ENCODE results near the gene RPS6KB2. TPM values are rescaled to one million over a fixed set of nuclear protein-coding genes. Genes with fewer than 3 reads are reported as not detected.

RPS6KB2 gene
- total RNA-seq, 2 donors from 2014 or later: 47.8 to 62.7 TPM

DNA sequence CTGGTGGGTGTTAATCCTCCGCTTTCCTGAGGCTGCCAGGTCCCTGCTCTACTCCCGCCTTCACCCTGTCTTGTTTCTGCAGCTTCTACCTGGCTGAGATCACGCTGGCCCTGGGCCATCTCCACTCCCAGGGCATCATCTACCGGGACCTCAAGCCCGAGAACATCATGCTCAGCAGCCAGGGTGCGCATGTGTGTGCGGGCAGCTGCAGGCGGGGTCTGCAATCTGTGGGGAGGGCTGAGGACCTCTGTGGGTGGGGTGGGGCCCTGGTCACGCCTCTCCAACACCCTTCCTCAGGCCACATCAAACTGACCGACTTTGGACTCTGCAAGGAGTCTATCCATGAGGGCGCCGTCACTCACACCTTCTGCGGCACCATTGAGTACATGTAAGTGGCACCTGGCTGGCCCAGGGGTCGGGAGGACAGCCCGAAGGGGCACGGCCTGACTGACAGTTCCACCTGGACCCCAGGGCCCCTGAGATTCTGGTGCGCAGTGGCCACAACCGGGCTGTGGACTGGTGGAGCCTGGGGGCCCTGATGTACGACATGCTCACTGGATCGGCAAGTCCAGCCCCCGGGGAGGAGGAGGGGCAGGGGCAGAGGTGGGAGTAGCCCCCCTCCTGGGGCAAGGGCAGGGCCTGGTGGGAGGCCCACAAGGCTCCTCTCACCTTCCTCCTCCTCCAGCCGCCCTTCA lies 4.5 kb downstream of the RPS6KB2 start:
- Mint-ChIP-seq H3K27ac (peak overlapping the region; percentile 95), H3K36me3 (ENCODE audit: low read depth) (no peaks in the 10 kb centered on the region), H3K27me3 (no peaks in the 10 kb centered on the region), H3K4me1 (peaks cover 42% of the 10 kb centered on the region), H3K4me3 (no peak overlapping the region)
- DNase-seq: no peak
- ATAC-seq: no peak
- H3K9me3 ChIP-seq (ENCODE audit: control insufficient read depth, low read length, poor library complexity, severe bottlenecking): no peaks in the 10 kb centered on the region

- DNase-seq (no peak), ATAC-seq (no peak)
- Mint-ChIP-seq H3K27ac (peak overlapping the region; percentile 96), H3K27me3 (no peaks in the 10 kb centered on the region), H3K4me1 (peaks cover 41% of the 10 kb centered on the region), H3K36me3 (ENCODE audit: low read depth) (no peaks in the 10 kb centered on the region), H3K4me3 (peak overlapping the region; percentile 97)
- no peaks in the 10 kb centered on the region for H3K9me3 ChIP-seq (ENCODE audit: control insufficient read depth, low read length, poor library complexity, severe bottlenecking)
These were observed 5.5 kb downstream of the RPS6KB2 start for GRCh38 chr11:67433536-67434394.

GRCh38 chr11:67434395-67434881 lies 6.1 kb downstream of the RPS6KB2 start:
- Mint-ChIP-seq H3K36me3 (ENCODE audit: low read depth) (no peaks in the 10 kb centered on the region), H3K27me3 (no peaks in the 10 kb centered on the region), H3K4me3 (peak overlapping the region; percentile 97), H3K4me1 (peaks cover 44% of the 10 kb centered on the region), H3K27ac (peak overlapping the region; percentile 96)
- ATAC-seq: no peak
- DNase-seq: no peak
- no peaks in the 10 kb centered on the region for H3K9me3 ChIP-seq (ENCODE audit: control insufficient read depth, low read length, poor library complexity, severe bottlenecking)

DNA sequence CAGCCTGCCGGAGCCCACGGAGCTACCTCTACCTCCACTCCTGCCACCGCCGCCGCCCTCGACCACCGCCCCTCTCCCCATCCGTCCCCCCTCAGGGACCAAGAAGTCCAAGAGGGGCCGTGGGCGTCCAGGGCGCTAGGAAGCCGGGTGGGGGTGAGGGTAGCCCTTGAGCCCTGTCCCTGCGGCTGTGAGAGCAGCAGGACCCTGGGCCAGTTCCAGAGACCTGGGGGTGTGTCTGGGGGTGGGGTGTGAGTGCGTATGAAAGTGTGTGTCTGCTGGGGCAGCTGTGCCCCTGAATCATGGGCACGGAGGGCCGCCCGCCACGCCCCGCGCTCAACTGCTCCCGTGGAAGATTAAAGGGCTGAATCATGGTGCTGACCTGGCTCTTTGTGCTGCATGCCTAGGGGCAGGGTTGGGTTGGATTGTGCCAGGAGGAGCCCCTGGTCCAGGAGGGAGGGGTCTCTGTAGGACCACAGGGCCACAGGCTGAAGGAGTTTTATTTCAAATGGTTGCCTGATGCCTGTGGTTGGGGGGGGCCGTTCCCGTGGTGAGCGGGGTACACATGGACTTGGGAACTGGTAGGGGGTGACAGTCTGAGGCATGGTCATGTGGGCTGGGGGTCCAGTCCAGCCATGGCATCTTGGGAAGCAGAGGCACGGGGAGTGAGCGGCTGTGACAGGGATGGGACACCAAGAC lies 6.9 kb downstream of the RPS6KB2 start:
- ATAC-seq (no peak), DNase-seq (no peak)
- Mint-ChIP-seq H3K36me3 (ENCODE audit: low read depth) (no peaks in the 10 kb centered on the region), H3K27me3 (no peaks in the 10 kb centered on the region), H3K27ac (peak overlapping the region; percentile 96), H3K4me1 (peaks cover 52% of the 10 kb centered on the region), H3K4me3 (peak overlapping the region; percentile 97)
- no peaks in the 10 kb centered on the region for H3K9me3 ChIP-seq (ENCODE audit: control insufficient read depth, low read length, poor library complexity, severe bottlenecking)

GRCh38 chr11:67435727-67436458 lies 7.6 kb downstream of the RPS6KB2 start:
- ATAC-seq (no peak), DNase-seq (no peak)
- peak overlapping the region; percentile 97 for H3K4me3 Mint-ChIP-seq
- H3K27ac Mint-ChIP-seq: peak overlapping the region; percentile 96
- no peaks in the 10 kb centered on the region for H3K36me3 Mint-ChIP-seq (ENCODE audit: low read depth)
- H3K9me3 ChIP-seq (ENCODE audit: control insufficient read depth, low read length, poor library complexity, severe bottlenecking): no peaks in the 10 kb centered on the region
- no peaks in the 10 kb centered on the region for H3K27me3 Mint-ChIP-seq
- peaks cover 58% of the 10 kb centered on the region for H3K4me1 Mint-ChIP-seq

DNA sequence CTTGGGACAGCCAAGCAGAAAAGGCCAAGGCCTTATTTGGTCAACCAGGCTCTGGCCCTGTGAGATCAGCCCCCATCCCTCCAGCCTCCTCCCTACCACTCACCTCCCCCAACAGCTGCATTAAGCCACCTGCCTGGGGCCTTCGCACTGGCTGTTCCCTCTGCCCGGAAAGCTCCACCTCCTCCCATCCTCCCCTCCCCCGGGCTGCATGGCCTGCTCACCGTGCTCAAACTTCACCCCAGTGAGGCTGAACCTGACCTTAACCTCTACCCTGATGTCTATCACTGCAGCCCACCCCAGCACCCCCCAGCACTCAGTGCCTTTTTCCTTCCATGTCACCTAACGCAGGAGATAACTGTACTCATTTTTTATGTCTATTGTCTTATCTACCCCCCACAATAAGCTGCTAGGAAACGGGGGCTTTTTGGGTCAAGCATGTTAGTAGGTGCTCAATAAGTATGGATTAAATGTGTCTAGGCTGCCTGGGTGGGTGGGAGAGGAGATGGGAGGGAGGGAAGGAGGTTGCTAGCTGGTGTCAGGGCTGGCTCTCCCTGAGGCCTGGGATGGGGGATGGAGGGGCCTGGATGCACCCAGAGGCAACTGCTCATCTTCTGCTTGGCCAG lies 8.3 kb downstream of the RPS6KB2 start:
- H3K4me1 Mint-ChIP-seq: peaks cover 61% of the 10 kb centered on the region
- H3K4me3 Mint-ChIP-seq: peak overlapping the region; percentile 97
- ATAC-seq: peak; percentile 26
- H3K36me3 Mint-ChIP-seq (ENCODE audit: low read depth): no peaks in the 10 kb centered on the region
- no peak for DNase-seq
- no peaks in the 10 kb centered on the region for H3K9me3 ChIP-seq (ENCODE audit: control insufficient read depth, low read length, poor library complexity, severe bottlenecking)
- peak overlapping the region; percentile 96 for H3K27ac Mint-ChIP-seq
- H3K27me3 Mint-ChIP-seq: no peaks in the 10 kb centered on the region

- ATAC-seq: peak; percentile 64
- no peaks in the 10 kb centered on the region for H3K9me3 ChIP-seq (ENCODE audit: control insufficient read depth, low read length, poor library complexity, severe bottlenecking)
These were observed 9.0 kb downstream of the RPS6KB2 start, which contains the start of gene PTPRCAP for GRCh38 chr11:67437082-67437808. Gene PTPRCAP, minus strand, starts transcription at chr11:67437682. Its CDS starts 63 bp downstream, at chr11:67437619.

GRCh38 chr11:67437809-67438157 lies 9.5 kb downstream of the RPS6KB2 start:
- peaks cover 57% of the 10 kb centered on the region for H3K4me1 Mint-ChIP-seq
- no peaks in the 10 kb centered on the region for H3K36me3 Mint-ChIP-seq (ENCODE audit: low read depth)
- H3K4me3 Mint-ChIP-seq: peak overlapping the region; percentile 97
- DNase-seq: no peak
- ATAC-seq: no peak
- no peaks in the 10 kb centered on the region for H3K27me3 Mint-ChIP-seq
- no peaks in the 10 kb centered on the region for H3K9me3 ChIP-seq (ENCODE audit: control insufficient read depth, low read length, poor library complexity, severe bottlenecking)
- peak overlapping the region; percentile 96 for H3K27ac Mint-ChIP-seq

More at GRCh38 chr11:67437082-67437808, 9.0 kb downstream of the RPS6KB2 start, which contains the start of gene PTPRCAP:
- Mint-ChIP-seq H3K4me3 (peak within 1 kb of the TSS; percentile 97), H3K36me3 (ENCODE audit: low read depth) (no peaks in the 10 kb centered on the region), H3K27me3 (no peaks in the 10 kb centered on the region), H3K27ac (peak within 1 kb of the TSS; percentile 97), H3K4me1 (peaks cover 58% of the 10 kb centered on the region)
- DNase-seq: peak; percentile 57 to 75 (median 64)

DNA sequence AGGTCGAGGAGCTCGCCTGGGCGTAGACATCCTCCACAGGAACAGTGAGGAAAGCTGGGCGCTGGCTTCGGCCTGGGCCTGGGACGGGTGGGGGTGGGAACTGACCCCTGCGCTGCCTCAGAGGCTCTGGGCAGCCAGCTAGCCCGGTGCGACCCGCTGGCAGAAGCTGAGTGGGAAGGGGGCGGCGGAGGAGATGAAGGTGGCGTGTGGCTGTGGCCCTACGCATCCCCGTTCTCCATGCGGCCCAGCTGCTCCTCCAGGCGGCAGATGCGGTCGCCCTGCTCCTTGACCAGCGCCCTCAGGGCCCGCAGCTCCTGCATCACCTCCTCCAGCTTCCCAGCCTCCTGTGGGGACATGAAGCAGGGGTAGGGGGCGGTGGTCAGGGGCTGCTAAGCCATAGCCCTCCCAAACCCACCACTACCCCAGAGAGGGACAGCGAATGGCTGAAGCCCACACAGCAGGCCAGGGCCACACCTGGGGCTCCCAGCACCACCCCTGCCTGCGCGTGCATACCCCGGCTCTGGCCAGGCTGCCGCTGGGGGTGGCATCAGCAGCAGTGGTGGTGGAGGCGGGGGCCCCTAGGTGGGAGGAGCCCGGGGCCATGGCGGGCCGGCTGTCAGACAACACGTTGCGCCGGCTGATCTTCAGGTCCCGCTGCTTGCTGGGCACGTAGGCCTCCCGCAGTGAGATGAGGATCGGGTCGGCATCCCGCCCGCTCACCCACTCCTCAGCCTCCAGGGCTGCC lies 10.0 kb downstream of the RPS6KB2 start:
- Mint-ChIP-seq H3K36me3 (ENCODE audit: low read depth) (no peaks in the 10 kb centered on the region), H3K4me3 (peak overlapping the region; percentile 97), H3K27me3 (no peaks in the 10 kb centered on the region), H3K27ac (peak overlapping the region; percentile 97), H3K4me1 (peaks cover 57% of the 10 kb centered on the region)
- no peaks in the 10 kb centered on the region for H3K9me3 ChIP-seq (ENCODE audit: control insufficient read depth, low read length, poor library complexity, severe bottlenecking)
- DNase-seq (peak; percentile 69 to 73 (median 72)), ATAC-seq (peak; percentile 63)

DNA sequence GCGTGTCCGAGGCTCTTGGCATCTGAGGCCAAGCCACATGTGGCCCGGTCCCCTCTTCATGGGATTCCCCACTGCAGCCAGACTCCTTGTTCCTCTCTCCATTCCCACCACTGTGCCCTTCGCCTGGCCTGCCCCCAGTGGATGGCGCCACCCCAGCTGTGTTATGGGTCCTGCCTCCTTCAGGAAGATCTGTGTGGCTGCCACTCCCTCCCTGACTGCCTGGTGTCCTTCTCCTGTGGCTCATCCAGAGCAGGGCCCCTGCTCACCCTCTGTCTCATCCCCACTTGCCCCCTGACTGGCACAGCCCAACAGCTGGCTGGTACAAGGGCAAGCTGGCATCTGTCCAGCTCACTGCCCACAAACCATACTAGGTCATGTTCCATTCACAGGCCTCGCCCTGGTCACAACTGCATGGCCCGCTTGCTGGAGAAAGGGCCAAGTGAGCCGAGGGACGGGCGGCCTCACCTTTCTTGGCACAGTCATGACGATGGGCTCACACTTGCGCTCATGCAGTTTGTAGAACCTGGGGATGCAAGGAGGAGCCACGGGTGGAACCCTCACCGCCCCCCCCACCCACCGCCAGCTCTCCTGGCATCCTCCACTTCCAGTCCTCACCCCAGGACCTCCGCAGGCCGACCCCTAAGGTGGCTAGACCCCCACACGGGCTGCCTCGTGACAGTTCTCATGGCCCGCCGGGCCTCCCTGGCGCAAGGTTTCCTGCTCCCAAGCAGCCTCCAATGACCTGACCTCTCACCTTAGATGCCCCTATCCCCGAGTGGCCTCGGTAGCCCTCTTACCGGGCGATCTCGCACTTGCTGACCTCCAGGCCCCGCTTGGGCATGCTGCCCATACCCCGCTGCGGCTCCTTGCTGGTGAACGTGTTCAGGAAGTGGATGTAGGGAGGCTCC lies 11.3 kb downstream of the RPS6KB2 start:
- peaks cover 55% of the 10 kb centered on the region for H3K4me1 Mint-ChIP-seq
- peak overlapping the region; percentile 97 for H3K27ac Mint-ChIP-seq
- H3K36me3 Mint-ChIP-seq (ENCODE audit: low read depth): no peaks in the 10 kb centered on the region
- H3K9me3 ChIP-seq (ENCODE audit: control insufficient read depth, low read length, poor library complexity, severe bottlenecking): no peaks in the 10 kb centered on the region
- ATAC-seq: no peak
- no peaks in the 10 kb centered on the region for H3K27me3 Mint-ChIP-seq
- peak overlapping the region; percentile 97 for H3K4me3 Mint-ChIP-seq
- DNase-seq: no peak

Data from T-helper 17 cell (primary cell).